Sigmoid colon (tissue), 4 donors: ENCODE measurements around the gene PSMC2.

ENCODE experiments used
- CTCF ChIP-seq, 4 experiments: fragments of 450-650 bp in 3 of 4; fragments of 200-600 bp in 1 of 4; IDR thresholded peaks; one replicate each; pipeline ENCODE4 v1.5.1; 2016 to 2019; ENCODE audit warnings: antibody characterized with exemption in 4 of 4, mild to moderate bottlenecking in 3 of 4, moderate library complexity in 2 of 4
- POLR2A ChIP-seq, 2 donors: fragments of 450-650 bp; IDR thresholded peaks; one replicate each; pipeline ENCODE4 v1.6.1; 2016; ENCODE audit warnings: antibody characterized with exemption in 2 of 2, mild to moderate bottlenecking in 2 of 2, moderate library complexity in 2 of 2
- POLR2AphosphoS5 ChIP-seq, 4 donors: sonication (generic); formaldehyde crosslinking; IDR thresholded peaks; one replicate each; pipeline ENCODE4 v1.6.1; 2017; ENCODE audit warnings: antibody characterized with exemption in 4 of 4

- TF ChIP-seq POLR2A (IDR thresholded peaks at IDR 0.05) (no peak), CTCF (IDR thresholded peaks at IDR 0.05) (no peak), POLR2AphosphoS5 (IDR thresholded peaks at IDR 0.05) (no peak)
Measured at GRCh38 chr7:103348452-103348851, 1.0 kb downstream of the PSMC2 start.
